Thyroid gland (tissue), 4 donors: ENCODE data around the gene MTUS2. TPM values are rescaled to one million over a fixed set of nuclear protein-coding genes. Genes with fewer than 3 reads are reported as not detected.

ENCODE experiments used
- DNase-seq, 2 donors: peaks; one replicate each; pipeline ENCODE4 v3.0.0-alpha.2; 2019
- H3K27ac ChIP-seq, 3 donors: fragments of 200-600 bp; sonication (generic); 1 replicate in 2 of 3; 2 replicates in 1 of 3; pipeline ENCODE4 v1.5.1; 2016 to 2019; ENCODE audit warnings: mild to moderate bottlenecking in 1 of 3, moderate library complexity in 1 of 3
- H3K27me3 ChIP-seq: fragments of 200-600 bp; sonication (generic); one replicate; pipeline ENCODE4 v1.5.1; 2019
- H3K36me3 ChIP-seq, 2 donors: fragments of 200-600 bp; sonication (generic); one replicate each; pipeline ENCODE4 v1.5.1; 2016 to 2019
- H3K4me1 ChIP-seq, 2 donors: fragments of 200-600 bp; sonication (generic); one replicate each; pipeline ENCODE4 v1.5.1; 2017 to 2019
- H3K4me3 ChIP-seq, 3 donors: fragments of 200-600 bp; sonication (generic); replicated peaks in 1 of 3; 1 replicate in 2 of 3; 2 replicates in 1 of 3; pipeline ENCODE4 v1.5.1; 2016; ENCODE audit warnings: mild to moderate bottlenecking in 1 of 3
- H3K9me3 ChIP-seq: fragments of 200-600 bp; sonication (generic); one replicate; pipeline ENCODE4 v1.5.1; 2017
- POLR2A ChIP-seq, 2 donors: fragments of 450-650 bp; IDR thresholded peaks; one replicate each; pipeline ENCODE4 v1.6.1; 2017; ENCODE audit warnings: antibody characterized with exemption in 2 of 2, mild to moderate bottlenecking in 2 of 2, moderate library complexity in 1 of 2
- WGBS, 2 donors: methylation state at CpG; one replicate each; pipeline ENCODE4 v1.1.5; 2017; 5-methylcytosine and 5-hydroxymethylcytosine counted together
- intact Hi-C: fragments of 100-400 bp; cut with DNase I; formaldehyde crosslinking; loops from one replicate; pipeline ENCODE4 v1.15.1; 2023
- total RNA-seq, 4 donors: library from RNA; depleted of rRNA; stranded (reverse); fragments of >200 nt; gene quantifications; one replicate each; pipeline ENCODE4 v1.2.3, GENCODE V29; 2016
- TF ChIP-seq, protein P1 (sequence below), 6 experiments: fragments of 200-600 bp in 3 of 6; fragments of 450-650 bp in 3 of 6; sonication (generic) in 3 of 6; IDR thresholded peaks; one replicate each; pipeline ENCODE4 v1.5.1; 2016 to 2019; ENCODE audit warnings: antibody characterized with exemption in 6 of 6, mild to moderate bottlenecking in 2 of 6, inconsistent platforms in 1 of 6, moderate library complexity in 1 of 6

MTUS2 gene
- total RNA-seq, 4 donors from 2014 or later, result 0.98 to 1.5 (median 1.1) TPM

DNA sequence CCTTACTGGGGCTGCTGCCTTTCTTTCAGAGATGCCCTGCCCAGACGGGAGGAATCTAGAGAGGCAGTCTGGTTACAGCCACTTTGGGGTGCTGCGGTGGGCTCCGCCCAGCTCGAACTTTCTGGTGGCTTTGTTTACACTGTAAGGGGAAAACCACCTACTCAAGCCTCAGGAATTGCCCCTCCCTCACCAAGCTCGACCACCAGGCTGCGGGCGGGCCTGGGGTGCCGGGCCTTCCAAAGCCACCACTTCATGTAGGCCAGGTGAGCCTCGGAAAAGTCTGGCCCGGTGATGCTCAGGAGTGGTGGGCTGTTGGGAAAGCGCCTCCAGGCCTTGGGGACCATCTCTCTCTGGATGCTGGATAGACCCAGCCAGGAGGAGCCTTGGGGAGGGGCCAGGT, 218.6 kb downstream of the MTUS2 start:
- Histone ChIP-seq H3K4me3 (no peak overlapping the region), H3K36me3 (no peaks in the 10 kb centered on the region), H3K27ac (no peak overlapping the region), H3K9me3 (no peaks in the 10 kb centered on the region), H3K27me3 (no peaks in the 10 kb centered on the region), H3K4me1 (no peaks in the 10 kb centered on the region)
- WGBS, 2 donors, result 80 to 89% methylated on average over 11 of the region's 11 CpGs
- TF ChIP-seq POLR2A (IDR thresholded peaks at IDR 0.05), result no peak
- TF ChIP-seq, protein P1, sequence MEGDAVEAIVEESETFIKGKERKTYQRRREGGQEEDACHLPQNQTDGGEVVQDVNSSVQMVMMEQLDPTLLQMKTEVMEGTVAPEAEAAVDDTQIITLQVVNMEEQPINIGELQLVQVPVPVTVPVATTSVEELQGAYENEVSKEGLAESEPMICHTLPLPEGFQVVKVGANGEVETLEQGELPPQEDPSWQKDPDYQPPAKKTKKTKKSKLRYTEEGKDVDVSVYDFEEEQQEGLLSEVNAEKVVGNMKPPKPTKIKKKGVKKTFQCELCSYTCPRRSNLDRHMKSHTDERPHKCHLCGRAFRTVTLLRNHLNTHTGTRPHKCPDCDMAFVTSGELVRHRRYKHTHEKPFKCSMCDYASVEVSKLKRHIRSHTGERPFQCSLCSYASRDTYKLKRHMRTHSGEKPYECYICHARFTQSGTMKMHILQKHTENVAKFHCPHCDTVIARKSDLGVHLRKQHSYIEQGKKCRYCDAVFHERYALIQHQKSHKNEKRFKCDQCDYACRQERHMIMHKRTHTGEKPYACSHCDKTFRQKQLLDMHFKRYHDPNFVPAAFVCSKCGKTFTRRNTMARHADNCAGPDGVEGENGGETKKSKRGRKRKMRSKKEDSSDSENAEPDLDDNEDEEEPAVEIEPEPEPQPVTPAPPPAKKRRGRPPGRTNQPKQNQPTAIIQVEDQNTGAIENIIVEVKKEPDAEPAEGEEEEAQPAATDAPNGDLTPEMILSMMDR (IDR thresholded peaks at IDR 0.05), result no peak
- no peak for DNase-seq
- intact Hi-C loops, result no loop called here

DNA sequence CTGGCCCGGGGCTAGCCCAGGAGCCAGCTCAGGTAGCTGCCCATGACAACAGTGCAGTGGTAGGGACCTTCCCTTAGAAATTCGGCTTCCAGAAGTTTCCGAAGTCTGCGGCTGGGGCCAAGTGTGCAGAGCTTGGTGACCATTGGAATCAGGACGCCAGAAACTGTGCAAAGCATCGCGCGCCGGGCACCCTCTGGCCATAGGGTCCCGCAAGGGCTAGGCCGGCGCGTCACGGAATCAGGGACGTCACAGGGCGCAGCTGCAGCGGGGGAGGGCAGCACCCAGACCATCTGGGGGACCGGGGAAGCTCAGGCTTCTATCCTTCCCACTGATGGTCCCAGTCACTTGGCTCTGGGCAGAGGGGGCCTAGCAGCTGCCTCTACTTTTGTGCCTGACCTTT, 219.1 kb downstream of the MTUS2 start:
- H3K9me3 ChIP-seq, result no peaks in the 10 kb centered on the region
- no peak overlapping the region for H3K27ac ChIP-seq
- no peak for TF ChIP-seq POLR2A (IDR thresholded peaks at IDR 0.05)
- TF ChIP-seq, protein P1 (IDR thresholded peaks at IDR 0.05), result no peak
- 87 to 93% methylated on average over 10 to 17 of the region's 18 CpGs for WGBS, 2 donors
- intact Hi-C loops, result no loop called here
- no peaks in the 10 kb centered on the region for H3K27me3 ChIP-seq
- no peak for DNase-seq
- no peaks in the 10 kb centered on the region for H3K36me3 ChIP-seq
- no peaks in the 10 kb centered on the region for H3K4me1 ChIP-seq
- no peak overlapping the region for H3K4me3 ChIP-seq

DNA sequence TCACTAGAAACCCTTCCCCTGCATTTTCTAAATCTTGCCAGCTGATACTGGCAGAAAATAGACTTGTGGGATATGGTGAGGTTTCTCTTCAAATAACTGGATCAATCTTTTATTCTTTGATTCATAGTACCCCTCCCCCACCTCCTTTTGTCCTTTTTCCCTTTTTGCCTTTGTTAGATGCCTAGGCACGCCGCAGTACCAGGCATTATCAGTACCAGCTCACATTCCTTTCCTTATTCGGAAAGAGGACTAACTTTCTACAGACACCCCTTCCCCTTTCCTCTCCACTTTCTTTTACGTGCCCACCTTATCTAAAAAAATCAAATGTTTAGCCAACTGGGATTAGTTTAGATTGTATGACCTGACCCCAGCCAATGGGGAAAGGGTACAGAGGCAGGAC, 226.4 kb downstream of the MTUS2 start:
- H3K4me1 ChIP-seq, result no peaks in the 10 kb centered on the region
- TF ChIP-seq, protein P1 (IDR thresholded peaks at IDR 0.05), result no peak
- no peak for TF ChIP-seq POLR2A (IDR thresholded peaks at IDR 0.05)
- H3K27me3 ChIP-seq, result no peaks in the 10 kb centered on the region
- 35 to 47% methylated on average over 4 of the region's 4 CpGs for WGBS, 2 donors
- H3K9me3 ChIP-seq, result no peaks in the 10 kb centered on the region
- intact Hi-C loops, result no loop called here
- H3K36me3 ChIP-seq, result no peaks in the 10 kb centered on the region
- DNase-seq, result no peak
- no peak overlapping the region for H3K27ac ChIP-seq
- no peak overlapping the region for H3K4me3 ChIP-seq

DNA sequence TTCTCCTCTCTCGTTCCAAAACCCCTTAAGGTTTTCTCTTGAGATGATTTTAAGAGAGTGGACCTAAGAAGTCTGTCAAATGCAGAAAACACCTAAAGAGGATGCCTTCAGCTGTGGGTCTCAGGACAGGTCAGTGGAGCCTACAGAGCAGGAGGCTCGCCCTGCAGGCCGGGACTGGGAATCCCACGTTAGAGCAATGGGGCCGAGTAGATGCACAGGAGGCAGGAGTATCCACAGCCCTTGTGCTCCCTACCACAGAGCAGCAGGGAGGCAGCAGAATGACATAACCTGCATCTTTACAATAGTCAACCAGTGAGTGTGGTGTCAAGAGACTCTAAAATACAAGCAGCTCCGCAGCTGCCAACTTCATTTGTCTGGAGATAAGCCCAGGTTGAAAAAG, 229.4 kb downstream of the MTUS2 start:
- Histone ChIP-seq H3K27me3 (no peaks in the 10 kb centered on the region), H3K9me3 (no peaks in the 10 kb centered on the region), H3K4me1 (no peaks in the 10 kb centered on the region), H3K4me3 (no peak overlapping the region), H3K27ac (no peak overlapping the region), H3K36me3 (no peaks in the 10 kb centered on the region)
- DNase-seq, result no peak
- TF ChIP-seq, protein P1 (IDR thresholded peaks at IDR 0.05), result no peak
- TF ChIP-seq POLR2A (IDR thresholded peaks at IDR 0.05), result no peak
- intact Hi-C loops, result no loop called here
- WGBS, 2 donors, result 60 to 74% methylated on average over 6 of the region's 6 CpGs

DNA sequence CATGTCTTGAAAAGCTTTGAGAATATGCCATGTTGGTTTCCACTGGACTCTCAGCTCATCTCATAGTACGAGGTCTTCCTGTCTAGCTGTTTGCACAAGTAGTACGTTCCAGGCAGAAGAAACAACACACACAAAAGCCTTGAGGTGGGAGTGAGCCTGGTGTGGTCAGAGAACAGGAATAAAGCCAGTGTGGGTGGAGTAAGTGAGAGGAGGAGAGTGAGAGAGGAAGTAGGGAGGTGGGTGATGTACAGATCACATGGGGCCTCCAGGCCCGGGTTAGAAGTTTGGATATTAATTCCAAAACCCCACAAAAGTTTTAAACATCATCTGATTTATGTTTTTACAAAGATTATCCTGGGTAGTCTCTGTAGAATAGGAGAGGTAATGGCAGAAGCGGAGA, 230.6 kb downstream of the MTUS2 start:
- Histone ChIP-seq H3K27me3 (no peaks in the 10 kb centered on the region), H3K4me3 (no peak overlapping the region), H3K27ac (no peak overlapping the region), H3K9me3 (no peaks in the 10 kb centered on the region), H3K4me1 (no peaks in the 10 kb centered on the region), H3K36me3 (no peaks in the 10 kb centered on the region)
- intact Hi-C loops, result no loop called here
- TF ChIP-seq, protein P1 (IDR thresholded peaks at IDR 0.05), result no peak
- no peak for TF ChIP-seq POLR2A (IDR thresholded peaks at IDR 0.05)
- 51 to 54% methylated on average over 4 of the region's 4 CpGs for WGBS, 2 donors
- DNase-seq, result no peak
